Skeletal muscle cell (primary cell): Measurements from ENCODE around the gene ENOX1.

Experiments used
- DNase-seq: peaks from one replicate; pipeline ENCODE4 v3.0.0-alpha.2; 2010; ENCODE audit warnings: low read depth
- H3K4me3 ChIP-seq: 2 replicates; pipeline ENCODE4 v1.5.1; 2011; ENCODE audit warnings: low read depth, mild to moderate bottlenecking, control low read depth, low read length, moderate library complexity

Gene ENOX1

GRCh38 chr13:43787518-43787891, 733 bp upstream of the ENOX1 start:
- no peak for DNase-seq
- H3K4me3 ChIP-seq = peak overlapping the region; percentile 67

GRCh38 chr13:43786472-43786765, 353 bp downstream of the ENOX1 start:
- peak overlapping the region; percentile 67 for H3K4me3 ChIP-seq
- DNase-seq = no peak

- DNase-seq = no peak
- H3K4me3 ChIP-seq = peak overlapping the region; percentile 67
Observed at GRCh38 chr13:43785650-43786471, 911 bp downstream of the ENOX1 start.

- peak overlapping the region; percentile 67 for H3K4me3 ChIP-seq
Observed at GRCh38 chr13:43785261-43785649, 1.5 kb downstream of the ENOX1 start.

GRCh38 chr13:43784496-43784895, 2.3 kb downstream of the ENOX1 start:
- no peak overlapping the region for H3K4me3 ChIP-seq
- no peak for DNase-seq

More at GRCh38 chr13:43785261-43785649, 1.5 kb downstream of the ENOX1 start:
- no peak for DNase-seq

GRCh38 chr13:43783820-43784219, 3.0 kb downstream of the ENOX1 start:
- DNase-seq = no peak
- no peak overlapping the region for H3K4me3 ChIP-seq

GRCh38 chr13:43782686-43783085, 4.1 kb downstream of the ENOX1 start:
- no peak overlapping the region for H3K4me3 ChIP-seq
- DNase-seq = no peak

- H3K4me3 ChIP-seq = no peak overlapping the region
- no peak for DNase-seq
Observed at GRCh38 chr13:43780666-43781065, 6.1 kb downstream of the ENOX1 start.

- no peak for DNase-seq
- no peak overlapping the region for H3K4me3 ChIP-seq
Observed at GRCh38 chr13:43776501-43777079, 10.2 kb downstream of the ENOX1 start.

- no peak for DNase-seq
- no peak overlapping the region for H3K4me3 ChIP-seq
Observed at GRCh38 chr13:43776006-43776405, 10.8 kb downstream of the ENOX1 start.

GRCh38 chr13:43773602-43774001, 13.2 kb downstream of the ENOX1 start:
- no peak for DNase-seq

GRCh38 chr13:43770871-43771270, 15.9 kb downstream of the ENOX1 start:
- no peak for DNase-seq
- no peak overlapping the region for H3K4me3 ChIP-seq

More at GRCh38 chr13:43773602-43774001, 13.2 kb downstream of the ENOX1 start:
- H3K4me3 ChIP-seq = no peak overlapping the region

- no peak for DNase-seq
Observed at GRCh38 chr13:43769529-43769928, 17.2 kb downstream of the ENOX1 start.

GRCh38 chr13:43767341-43767931, 19.3 kb downstream of the ENOX1 start:
- DNase-seq = peak; percentile 26
- no peak overlapping the region for H3K4me3 ChIP-seq

More at GRCh38 chr13:43769529-43769928, 17.2 kb downstream of the ENOX1 start:
- H3K4me3 ChIP-seq = no peak overlapping the region

- DNase-seq = no peak
- H3K4me3 ChIP-seq = no peak overlapping the region
Observed at GRCh38 chr13:43766725-43767124, 20.0 kb downstream of the ENOX1 start.

GRCh38 chr13:43764349-43764748, 22.4 kb downstream of the ENOX1 start:
- no peak for DNase-seq

GRCh38 chr13:43763143-43763759, 23.5 kb downstream of the ENOX1 start:
- no peak overlapping the region for H3K4me3 ChIP-seq
- DNase-seq = no peak

More at GRCh38 chr13:43764349-43764748, 22.4 kb downstream of the ENOX1 start:
- no peak overlapping the region for H3K4me3 ChIP-seq

- no peak overlapping the region for H3K4me3 ChIP-seq
- no peak for DNase-seq
Observed at GRCh38 chr13:43761616-43762315, 25.0 kb downstream of the ENOX1 start.

GRCh38 chr13:43760257-43760656, 26.5 kb downstream of the ENOX1 start:
- no peak overlapping the region for H3K4me3 ChIP-seq

GRCh38 chr13:43758834-43759233, 27.9 kb downstream of the ENOX1 start:
- no peak overlapping the region for H3K4me3 ChIP-seq
- DNase-seq = no peak

More at GRCh38 chr13:43760257-43760656, 26.5 kb downstream of the ENOX1 start:
- DNase-seq = no peak
